Measurements from ENCODE around the gene SLAIN1. TPM values are rescaled to one million over a fixed set of nuclear protein-coding genes. Genes with fewer than 3 reads are reported as not detected.

The SLAIN1 gene
- 4.0 and 9.8 TPM in 2 replicates for total RNA-seq

GRCh38 chr13:77697217-77698103, at the start of gene SLAIN1:
Gene SLAIN1 (plus strand): TSS chr13:77697687. CDS start chr13:77697914, 227 bp downstream.

Small RNA genes lying within 50 kb of the gene (small RNA-seq; reads per million reads assigned to genes)
- gene MIR3665, result not detected
- not detected for gene SPTLC1P5

Other genes starting within 250 kb of the SLAIN1 start
- not detected in 2 replicates for gene SCEL, start 162.0 kb upstream of the SLAIN1 start, total RNA-seq
- 0.22 and 1.7 TPM in 2 replicates for gene EDNRB, start 221.1 kb downstream of the SLAIN1 start, total RNA-seq